ENCODE data around the gene ELMOD3.

The ELMOD3 gene

GRCh38 chr2:85405201-85406059 is 50.9 kb downstream of the ELMOD3 start:
- peaks cover 72% of the 10 kb centered on the region for H3K79me2 ChIP-seq (ENCODE audit: insufficient read depth, low read length)

GRCh38 chr2:85409845-85410583 is 55.4 kb downstream of the ELMOD3 start, which contains the start of gene CAPG:
CAPG (minus strand) TSS chr2:85410366; CDS start chr2:85402145, 8,221 bp downstream.
- Histone ChIP-seq H4K20me1 (ENCODE audit: insufficient read depth, low read length, poor library complexity, severe bottlenecking) (peaks cover 11% of the 10 kb centered on the region), H3K4me1 (ENCODE audit: insufficient read depth, low read length, poor library complexity, severe bottlenecking) (peaks cover 70% of the 10 kb centered on the region), H3K9me2 (replicated peaks; ENCODE audit: low read depth, low read length) (no peaks in the 10 kb centered on the region), H3K9ac (ENCODE audit: low read depth, low read length, poor library complexity, severe bottlenecking) (peak within 1 kb of the TSS; percentile 78), H3F3A (ENCODE audit: low read depth) (peaks cover 25% of the 10 kb centered on the region), H3K27me3 (ENCODE audit: insufficient read depth, low read length, poor library complexity, severe bottlenecking) (no peaks in the 10 kb centered on the region), H3K4me2 (ENCODE audit: low read depth, low read length, poor library complexity, severe bottlenecking) (peak within 1 kb of the TSS; percentile 99), H3K9me3 (ENCODE audit: insufficient read depth, low read depth, low read length) (no peaks in the 10 kb centered on the region), H2AFZ (ENCODE audit: low read length) (no peak within 1 kb of the TSS), H3K36me3 (ENCODE audit: insufficient read depth, low read length) (no peaks in the 10 kb centered on the region), H3K4me3 (ENCODE audit: low read length, poor library complexity, severe bottlenecking) (peak within 1 kb of the TSS; percentile 77), H3K79me2 (ENCODE audit: insufficient read depth, low read length) (peaks cover 71% of the 10 kb centered on the region)
- TF ChIP-seq, protein P1, sequence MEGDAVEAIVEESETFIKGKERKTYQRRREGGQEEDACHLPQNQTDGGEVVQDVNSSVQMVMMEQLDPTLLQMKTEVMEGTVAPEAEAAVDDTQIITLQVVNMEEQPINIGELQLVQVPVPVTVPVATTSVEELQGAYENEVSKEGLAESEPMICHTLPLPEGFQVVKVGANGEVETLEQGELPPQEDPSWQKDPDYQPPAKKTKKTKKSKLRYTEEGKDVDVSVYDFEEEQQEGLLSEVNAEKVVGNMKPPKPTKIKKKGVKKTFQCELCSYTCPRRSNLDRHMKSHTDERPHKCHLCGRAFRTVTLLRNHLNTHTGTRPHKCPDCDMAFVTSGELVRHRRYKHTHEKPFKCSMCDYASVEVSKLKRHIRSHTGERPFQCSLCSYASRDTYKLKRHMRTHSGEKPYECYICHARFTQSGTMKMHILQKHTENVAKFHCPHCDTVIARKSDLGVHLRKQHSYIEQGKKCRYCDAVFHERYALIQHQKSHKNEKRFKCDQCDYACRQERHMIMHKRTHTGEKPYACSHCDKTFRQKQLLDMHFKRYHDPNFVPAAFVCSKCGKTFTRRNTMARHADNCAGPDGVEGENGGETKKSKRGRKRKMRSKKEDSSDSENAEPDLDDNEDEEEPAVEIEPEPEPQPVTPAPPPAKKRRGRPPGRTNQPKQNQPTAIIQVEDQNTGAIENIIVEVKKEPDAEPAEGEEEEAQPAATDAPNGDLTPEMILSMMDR (conservative IDR thresholded peaks at IDR 0.05; ENCODE audit: low read length), result no peak
- TF ChIP-seq EZH2phosphoT487 (IDR thresholded peaks at IDR 0.05; ENCODE audit: borderline replicate concordance), result no peak

More at GRCh38 chr2:85405201-85406059, 50.9 kb downstream of the ELMOD3 start:
- no peaks in the 10 kb centered on the region for H3K9me3 ChIP-seq (ENCODE audit: insufficient read depth, low read depth, low read length)
- TF ChIP-seq EZH2phosphoT487 (IDR thresholded peaks at IDR 0.05; ENCODE audit: borderline replicate concordance), result no peak
- TF ChIP-seq, protein P1 (conservative IDR thresholded peaks at IDR 0.05; ENCODE audit: low read length), result peak; percentile 30; the same call in 1 of the 2 replicates
- peak overlapping the region; percentile 99 for H3K4me2 ChIP-seq (ENCODE audit: low read depth, low read length, poor library complexity, severe bottlenecking)
- peak overlapping the region; percentile 77 for H3K4me3 ChIP-seq (ENCODE audit: low read length, poor library complexity, severe bottlenecking)
- peaks cover 11% of the 10 kb centered on the region for H4K20me1 ChIP-seq (ENCODE audit: insufficient read depth, low read length, poor library complexity, severe bottlenecking)
- peak overlapping the region; percentile 78 for H3K9ac ChIP-seq (ENCODE audit: low read depth, low read length, poor library complexity, severe bottlenecking)
- no peaks in the 10 kb centered on the region for H3K9me2 ChIP-seq (replicated peaks; ENCODE audit: low read depth, low read length)
- no peak overlapping the region for H2AFZ ChIP-seq (ENCODE audit: low read length)
- peaks cover 30% of the 10 kb centered on the region for H3F3A ChIP-seq (ENCODE audit: low read depth)
- H3K27me3 ChIP-seq (ENCODE audit: insufficient read depth, low read length, poor library complexity, severe bottlenecking), result no peaks in the 10 kb centered on the region
- peaks cover 57% of the 10 kb centered on the region for H3K4me1 ChIP-seq (ENCODE audit: insufficient read depth, low read length, poor library complexity, severe bottlenecking)
- H3K36me3 ChIP-seq (ENCODE audit: insufficient read depth, low read length), result peaks cover 17% of the 10 kb centered on the region; the same call in 1 of the 2 replicates

DNA sequence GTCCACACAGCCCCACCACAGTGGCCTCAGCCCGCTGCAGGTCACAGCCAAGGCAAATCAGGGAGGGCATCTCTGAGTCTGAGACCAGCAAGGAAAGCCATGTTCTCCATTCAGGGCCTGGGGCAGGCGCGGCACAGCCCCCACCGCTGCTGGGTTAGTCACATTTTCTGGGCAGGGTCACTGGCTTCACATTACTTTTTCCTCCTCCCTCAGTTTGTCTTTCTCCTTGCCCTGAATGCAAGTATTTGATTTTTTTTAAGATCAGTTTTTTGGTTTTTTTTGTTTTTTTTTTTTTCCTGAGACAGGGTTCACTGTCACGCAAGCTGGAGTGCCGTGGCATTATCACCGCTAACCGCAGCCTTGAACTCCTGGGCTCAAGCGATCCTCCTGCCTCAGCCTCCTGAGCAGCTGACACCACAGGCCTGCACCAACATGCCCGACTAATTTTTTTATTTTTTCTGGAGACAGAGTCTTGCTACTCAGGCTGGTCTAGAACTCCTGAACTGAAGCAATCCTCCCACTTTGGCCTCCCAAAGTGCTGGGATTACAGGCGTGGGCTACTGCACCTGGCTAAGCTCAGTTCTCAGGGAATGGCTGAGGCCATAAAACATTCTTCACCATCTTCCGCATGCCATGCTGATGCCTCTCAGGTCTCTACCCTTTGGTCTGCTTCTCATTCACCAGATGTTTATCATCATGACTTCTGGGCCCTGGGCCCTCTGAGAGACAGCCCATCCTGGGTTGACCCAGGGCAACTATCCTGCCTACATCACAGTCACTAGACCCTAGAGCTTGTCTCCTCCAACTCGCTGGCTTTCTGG is 56.2 kb downstream of the ELMOD3 start:
- Histone ChIP-seq H3K9ac (ENCODE audit: low read depth, low read length, poor library complexity, severe bottlenecking) (peak overlapping the region; percentile 78), H3K79me2 (ENCODE audit: insufficient read depth, low read length) (peaks cover 71% of the 10 kb centered on the region), H2AFZ (ENCODE audit: low read length) (no peak overlapping the region), H3K9me3 (ENCODE audit: insufficient read depth, low read depth, low read length) (no peaks in the 10 kb centered on the region), H3K4me3 (ENCODE audit: low read length, poor library complexity, severe bottlenecking) (peak overlapping the region; percentile 77), H3K27me3 (ENCODE audit: insufficient read depth, low read length, poor library complexity, severe bottlenecking) (no peaks in the 10 kb centered on the region), H3K36me3 (ENCODE audit: insufficient read depth, low read length) (no peaks in the 10 kb centered on the region), H3K4me2 (ENCODE audit: low read depth, low read length, poor library complexity, severe bottlenecking) (peak overlapping the region; percentile 99), H3F3A (ENCODE audit: low read depth) (peaks cover 20% of the 10 kb centered on the region; the same call in 1 of the 2 replicates), H4K20me1 (ENCODE audit: insufficient read depth, low read length, poor library complexity, severe bottlenecking) (peaks cover 11% of the 10 kb centered on the region), H3K4me1 (ENCODE audit: insufficient read depth, low read length, poor library complexity, severe bottlenecking) (peaks cover 64% of the 10 kb centered on the region), H3K9me2 (replicated peaks; ENCODE audit: low read depth, low read length) (no peaks in the 10 kb centered on the region)
- no peak for TF ChIP-seq EZH2phosphoT487 (IDR thresholded peaks at IDR 0.05; ENCODE audit: borderline replicate concordance)
- TF ChIP-seq, protein P1 (conservative IDR thresholded peaks at IDR 0.05; ENCODE audit: low read length), result no peak
